ENCODE data around the gene CCDC40. TPM values are rescaled to one million over a fixed set of nuclear protein-coding genes. Genes with fewer than 3 reads are reported as not detected.

CCDC40 gene
- total and polyA plus RNA-seq, 2 donors (not counting 1 experiment from before 2014, with no cell fraction given): 0.53 to 1.5 TPM

GRCh38 chr17:80129006-80129565 is 92.6 kb downstream of the CCDC40 start:
- H3K4me3 ChIP-seq (replicated peaks in 1 of 4; ENCODE audit: control extremely low read depth in 1 of 4, insufficient read depth in 1 of 4, low read depth in 3 of 4, low read length in 4 of 4): no peak overlapping the region
- no peaks in the 10 kb centered on the region for H3K79me2 ChIP-seq (ENCODE audit: control insufficient read depth, insufficient read depth, low read length)
- no peak for DNase-seq (ENCODE audit: low read depth in 2 of 2)
- H3K27me3 ChIP-seq (ENCODE audit: control insufficient read depth, insufficient read depth, low read length): no peaks in the 10 kb centered on the region
- no peaks in the 10 kb centered on the region for H3K9me3 ChIP-seq (ENCODE audit: control insufficient read depth, insufficient read depth, low read depth, low read length)
- no peaks in the 10 kb centered on the region for H3K4me1 ChIP-seq (ENCODE audit: control insufficient read depth, extremely low read depth, insufficient read depth, low read length)
- H3K9ac ChIP-seq (ENCODE audit: insufficient read depth, low read length): no peak overlapping the region
- H3K36me3 ChIP-seq (ENCODE audit: control insufficient read depth, insufficient read depth, low read length): peaks cover 5% of the 10 kb centered on the region
- H3K27ac ChIP-seq (ENCODE audit: insufficient read depth, low read length): no peak overlapping the region
- H4K20me1 ChIP-seq (ENCODE audit: control insufficient read depth, extremely low read depth, insufficient read depth, low read length): no peaks in the 10 kb centered on the region
- no peak overlapping the region for H3K4me2 ChIP-seq (ENCODE audit: extremely low read depth, insufficient read depth, low read length)
- H2AFZ ChIP-seq (ENCODE audit: low read length): no peak overlapping the region
- no peak for TF ChIP-seq CTCF (conservative IDR thresholded peaks at IDR 0.05 in 1 of 2, IDR thresholded peaks at IDR 0.05 in 1 of 2; ENCODE audit: low read depth in 1 of 2, low read length in 2 of 2)
- no peak for TF ChIP-seq EZH2 (IDR thresholded peaks at IDR 0.05; ENCODE audit: low read length, missing control alignments)

GRCh38 chr17:80130992-80131391 is 94.5 kb downstream of the CCDC40 start:
- no peak overlapping the region for H3K4me2 ChIP-seq (ENCODE audit: extremely low read depth, insufficient read depth, low read length)
- TF ChIP-seq CTCF (conservative IDR thresholded peaks at IDR 0.05 in 1 of 2, IDR thresholded peaks at IDR 0.05 in 1 of 2; ENCODE audit: low read depth in 1 of 2, low read length in 2 of 2): no peak
- H3K79me2 ChIP-seq (ENCODE audit: control insufficient read depth, insufficient read depth, low read length): no peaks in the 10 kb centered on the region
- H3K9me3 ChIP-seq (ENCODE audit: control insufficient read depth, insufficient read depth, low read depth, low read length): no peaks in the 10 kb centered on the region
- H3K4me3 ChIP-seq (replicated peaks in 1 of 4; ENCODE audit: control extremely low read depth in 1 of 4, insufficient read depth in 1 of 4, low read depth in 3 of 4, low read length in 4 of 4): no peak overlapping the region
- no peak overlapping the region for H3K27ac ChIP-seq (ENCODE audit: insufficient read depth, low read length)
- no peaks in the 10 kb centered on the region for H3K4me1 ChIP-seq (ENCODE audit: control insufficient read depth, extremely low read depth, insufficient read depth, low read length)
- H3K27me3 ChIP-seq (ENCODE audit: control insufficient read depth, insufficient read depth, low read length): no peaks in the 10 kb centered on the region
- peaks cover 7% of the 10 kb centered on the region for H3K36me3 ChIP-seq (ENCODE audit: control insufficient read depth, insufficient read depth, low read length)
- no peak overlapping the region for H2AFZ ChIP-seq (ENCODE audit: low read length)
- DNase-seq (ENCODE audit: low read depth in 2 of 2): no peak
- no peaks in the 10 kb centered on the region for H4K20me1 ChIP-seq (ENCODE audit: control insufficient read depth, extremely low read depth, insufficient read depth, low read length)
- no peak overlapping the region for H3K9ac ChIP-seq (ENCODE audit: insufficient read depth, low read length)

DNA sequence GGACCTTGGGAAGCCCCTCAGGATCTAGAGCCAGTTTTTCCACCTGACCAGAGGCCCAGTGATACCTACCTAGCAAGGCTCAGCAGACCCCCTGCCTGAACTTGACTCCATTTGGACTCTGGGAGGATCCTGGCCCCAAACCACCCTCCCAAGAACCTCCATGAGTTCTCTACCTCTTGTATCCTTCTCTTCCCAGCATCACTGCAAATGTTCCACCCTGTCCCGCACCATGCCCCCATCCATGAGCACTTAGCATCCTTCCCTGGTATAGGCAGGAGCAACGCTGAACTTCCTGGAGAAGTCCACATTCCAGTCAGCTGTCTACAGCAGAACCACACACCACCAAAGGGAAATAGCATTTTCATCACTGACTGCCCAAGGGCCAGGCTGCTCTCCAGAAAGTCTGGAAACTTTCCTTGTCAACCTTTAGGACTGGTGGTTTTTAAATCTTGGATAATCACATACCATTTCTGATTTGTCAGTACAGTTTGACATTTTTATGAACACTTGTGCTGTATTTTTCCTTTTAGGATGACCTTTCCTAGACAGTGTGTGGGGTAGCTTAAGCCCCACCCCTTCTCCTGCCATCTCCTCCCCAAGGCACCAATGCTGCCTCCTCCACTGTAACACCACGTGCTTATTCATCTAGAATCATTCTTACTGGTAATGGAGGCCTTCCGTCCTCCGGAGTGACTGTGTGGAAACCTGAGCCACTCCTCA is 96.6 kb downstream of the CCDC40 start:
- Histone ChIP-seq H3K4me2 (ENCODE audit: extremely low read depth, insufficient read depth, low read length) (no peak overlapping the region), H3K27me3 (ENCODE audit: control insufficient read depth, insufficient read depth, low read length) (no peaks in the 10 kb centered on the region), H3K4me1 (ENCODE audit: control insufficient read depth, extremely low read depth, insufficient read depth, low read length) (no peaks in the 10 kb centered on the region), H2AFZ (ENCODE audit: low read length) (no peak overlapping the region), H3K36me3 (ENCODE audit: control insufficient read depth, insufficient read depth, low read length) (peaks cover 20% of the 10 kb centered on the region), H3K79me2 (ENCODE audit: control insufficient read depth, insufficient read depth, low read length) (no peaks in the 10 kb centered on the region), H4K20me1 (ENCODE audit: control insufficient read depth, extremely low read depth, insufficient read depth, low read length) (no peaks in the 10 kb centered on the region), H3K9me3 (ENCODE audit: control insufficient read depth, insufficient read depth, low read depth, low read length) (no peaks in the 10 kb centered on the region), H3K27ac (ENCODE audit: insufficient read depth, low read length) (no peak overlapping the region), H3K9ac (ENCODE audit: insufficient read depth, low read length) (no peak overlapping the region), H3K4me3 (replicated peaks in 1 of 4; ENCODE audit: control extremely low read depth in 1 of 4, insufficient read depth in 1 of 4, low read depth in 3 of 4, low read length in 4 of 4) (no peak overlapping the region)
- no peak for TF ChIP-seq EZH2 (IDR thresholded peaks at IDR 0.05; ENCODE audit: low read length, missing control alignments)
- TF ChIP-seq CTCF (conservative IDR thresholded peaks at IDR 0.05 in 1 of 2, IDR thresholded peaks at IDR 0.05 in 1 of 2; ENCODE audit: low read depth in 1 of 2, low read length in 2 of 2): no peak
- no peak for DNase-seq (ENCODE audit: low read depth in 2 of 2)

All from fibroblast of lung (primary cell).